Astrocyte of the cerebellum (primary cell): ENCODE measurements around the gene IRS1.

Source experiments
- DNase-seq: peaks from one replicate; pipeline ENCODE4 v3.0.0-alpha.2; 2011; ENCODE audit warnings: low read depth
- H3K4me3 ChIP-seq: 2 replicates; pipeline ENCODE4 v1.5.1; 2011; ENCODE audit warnings: mild to moderate bottlenecking, low read depth, low read length, moderate library complexity
- in situ Hi-C: cut with HindIII; loops from 2 replicates; pipeline ENCODE4 v1.10.0; 2017; ENCODE audit warnings: low sequenced_read_pairs
- TF ChIP-seq, protein P1 (sequence below): IDR thresholded peaks from 2 replicates; pipeline ENCODE4 v1.5.1; 2012; ENCODE audit warnings: low read length, low read depth, moderate library complexity, mild to moderate bottlenecking; ENCODE audit errors: missing control alignments

IRS1 gene

GRCh38 chr2:226711606-226712296, 87.9 kb downstream of the IRS1 start:
- in situ Hi-C loops: no loop called here
- H3K4me3 ChIP-seq: no peak overlapping the region
- DNase-seq: no peak
- TF ChIP-seq, protein P1, sequence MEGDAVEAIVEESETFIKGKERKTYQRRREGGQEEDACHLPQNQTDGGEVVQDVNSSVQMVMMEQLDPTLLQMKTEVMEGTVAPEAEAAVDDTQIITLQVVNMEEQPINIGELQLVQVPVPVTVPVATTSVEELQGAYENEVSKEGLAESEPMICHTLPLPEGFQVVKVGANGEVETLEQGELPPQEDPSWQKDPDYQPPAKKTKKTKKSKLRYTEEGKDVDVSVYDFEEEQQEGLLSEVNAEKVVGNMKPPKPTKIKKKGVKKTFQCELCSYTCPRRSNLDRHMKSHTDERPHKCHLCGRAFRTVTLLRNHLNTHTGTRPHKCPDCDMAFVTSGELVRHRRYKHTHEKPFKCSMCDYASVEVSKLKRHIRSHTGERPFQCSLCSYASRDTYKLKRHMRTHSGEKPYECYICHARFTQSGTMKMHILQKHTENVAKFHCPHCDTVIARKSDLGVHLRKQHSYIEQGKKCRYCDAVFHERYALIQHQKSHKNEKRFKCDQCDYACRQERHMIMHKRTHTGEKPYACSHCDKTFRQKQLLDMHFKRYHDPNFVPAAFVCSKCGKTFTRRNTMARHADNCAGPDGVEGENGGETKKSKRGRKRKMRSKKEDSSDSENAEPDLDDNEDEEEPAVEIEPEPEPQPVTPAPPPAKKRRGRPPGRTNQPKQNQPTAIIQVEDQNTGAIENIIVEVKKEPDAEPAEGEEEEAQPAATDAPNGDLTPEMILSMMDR: no peak

DNA sequence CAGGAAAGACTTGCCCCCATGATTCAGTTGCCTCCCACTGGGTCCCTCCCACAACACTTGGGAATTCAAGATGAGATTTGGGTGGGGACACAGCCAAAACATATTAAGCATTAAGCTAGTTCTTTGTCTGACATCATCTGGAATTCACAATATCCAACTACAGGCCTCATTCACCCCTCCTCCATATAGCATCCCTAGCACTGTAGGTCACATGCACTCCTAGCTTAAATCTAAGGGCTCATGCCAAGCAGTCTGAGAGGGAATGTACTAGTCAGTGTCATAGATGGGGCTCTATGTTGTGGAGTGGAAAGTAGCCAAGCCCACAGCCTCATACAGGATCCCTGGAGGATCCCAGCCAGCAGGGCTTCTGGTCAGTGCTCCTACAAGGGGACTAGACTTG, 92.1 kb downstream of the IRS1 start:
- no peak overlapping the region for H3K4me3 ChIP-seq
- TF ChIP-seq, protein P1: no peak
- in situ Hi-C loops: no loop called here
- DNase-seq: no peak

DNA sequence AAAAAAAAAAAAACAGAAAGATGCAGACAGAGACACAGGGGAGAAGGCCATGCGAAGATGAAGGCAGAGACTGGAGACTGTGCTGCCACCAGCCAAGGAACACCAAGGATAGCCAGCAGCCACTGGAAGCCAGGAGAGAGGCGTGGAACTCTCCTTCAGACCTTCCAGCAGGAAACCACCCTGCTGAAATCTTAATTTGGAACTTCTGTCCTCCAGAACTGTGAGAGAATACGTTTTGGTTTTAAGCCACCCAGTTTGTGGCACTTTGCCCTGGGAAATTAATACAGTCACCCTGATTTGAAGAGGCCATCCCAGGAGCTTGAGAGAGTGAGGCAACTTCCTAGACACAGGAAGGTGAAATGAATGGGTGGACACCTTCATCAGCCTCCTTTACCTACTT, 93.7 kb downstream of the IRS1 start:
- H3K4me3 ChIP-seq: no peak overlapping the region
- in situ Hi-C loops: no loop called here
- TF ChIP-seq, protein P1: no peak
- DNase-seq: no peak

GRCh38 chr2:226705133-226705886, 94.3 kb downstream of the IRS1 start:
- TF ChIP-seq, protein P1: no peak
- no peak overlapping the region for H3K4me3 ChIP-seq
- no peak for DNase-seq
- in situ Hi-C loops: no loop called here

GRCh38 chr2:226703514-226703913, 96.1 kb downstream of the IRS1 start:
- TF ChIP-seq, protein P1: no peak
- no peak for DNase-seq
- in situ Hi-C loops: no loop called here
- H3K4me3 ChIP-seq: no peak overlapping the region

DNA sequence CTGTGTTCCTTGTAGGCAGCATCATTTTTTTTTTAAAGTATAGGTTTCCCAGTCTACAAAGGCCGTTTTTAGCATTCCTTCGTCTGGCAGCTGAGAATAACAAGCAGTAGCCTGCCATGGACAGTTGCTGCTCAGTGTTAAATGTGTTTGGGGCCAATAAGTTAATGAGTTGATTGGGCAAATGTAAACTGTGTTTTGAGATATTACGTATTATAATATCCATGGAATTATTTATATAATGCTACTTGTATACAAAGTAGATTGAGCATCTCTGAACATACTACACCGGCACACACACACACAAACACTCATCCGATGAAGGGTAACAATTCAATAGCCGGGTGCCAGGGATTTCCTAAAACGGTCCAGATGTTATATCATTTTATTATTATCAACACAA, 97.2 kb downstream of the IRS1 start:
- no peak for DNase-seq
- no peak overlapping the region for H3K4me3 ChIP-seq
- TF ChIP-seq, protein P1: no peak
- in situ Hi-C loops: no loop called here
